GM21825 (cell line): ENCODE results near the gene HSPA12A.

Experiments
- ATAC-seq: cut with Tn5 transposase; IDR thresholded peaks from one replicate; pipeline ENCODE4 v1.9.1; 2021; ENCODE audit warnings: mild to moderate bottlenecking, moderate library complexity; ENCODE audit not compliant: unreplicated experiment

HSPA12A gene

GRCh38 chr10:116742367-116743265 lies at the start of gene HSPA12A:
TSS of gene HSPA12A (minus strand) at chr10:116742566. CDS start at chr10:116742469, 97 bp downstream.
- peak; percentile 93 for ATAC-seq

GRCh38 chr10:116791241-116791640 lies 48.9 kb upstream of the HSPA12A start:
- ATAC-seq: no peak

- peak; percentile 91 for ATAC-seq
Observed at GRCh38 chr10:116787893-116788665, 45.7 kb upstream of the HSPA12A start.

- no peak for ATAC-seq
Observed at GRCh38 chr10:116787053-116787659, 44.8 kb upstream of the HSPA12A start.

GRCh38 chr10:116785867-116786266 lies 43.5 kb upstream of the HSPA12A start:
- no peak for ATAC-seq

GRCh38 chr10:116785282-116785681 lies 42.9 kb upstream of the HSPA12A start:
- ATAC-seq: no peak

GRCh38 chr10:116784651-116785050 lies 42.3 kb upstream of the HSPA12A start:
- no peak for ATAC-seq

- ATAC-seq: no peak
Observed at GRCh38 chr10:116784035-116784434, 41.7 kb upstream of the HSPA12A start.

- no peak for ATAC-seq
Observed at GRCh38 chr10:116783011-116783655, 40.8 kb upstream of the HSPA12A start.

GRCh38 chr10:116781370-116781884 lies 39.1 kb upstream of the HSPA12A start:
- ATAC-seq: no peak

- ATAC-seq: no peak
Observed at GRCh38 chr10:116780691-116781205, 38.4 kb upstream of the HSPA12A start.

- no peak for ATAC-seq
Observed at GRCh38 chr10:116779076-116779687, 36.8 kb upstream of the HSPA12A start.

- ATAC-seq: no peak
Observed at GRCh38 chr10:116777006-116777405, 34.6 kb upstream of the HSPA12A start.

- no peak for ATAC-seq
Observed at GRCh38 chr10:116775488-116776400, 33.4 kb upstream of the HSPA12A start.

GRCh38 chr10:116774728-116775151 lies 32.4 kb upstream of the HSPA12A start:
- no peak for ATAC-seq

- no peak for ATAC-seq
Observed at GRCh38 chr10:116772909-116773705, 30.7 kb upstream of the HSPA12A start.

GRCh38 chr10:116771959-116772585 lies 29.7 kb upstream of the HSPA12A start:
- ATAC-seq: no peak
